GM21390 (cell line): ENCODE results near the gene TPM4.
"Not testable (repeated sequence)": the region's sequence is repeated elsewhere in the genome, so short reads cannot be mapped to it uniquely, and the experiment has no call there.

Experiments
- ATAC-seq: cut with Tn5 transposase; IDR thresholded peaks from one replicate; pipeline ENCODE4 v1.9.1; 2021; ENCODE audit not compliant: unreplicated experiment

TPM4 gene

GRCh38 chr19:16094360-16095070 lies 18.2 kb downstream of the TPM4 start:
- no peak for ATAC-seq

- ATAC-seq, result no peak
Observed at GRCh38 chr19:16095071-16095571, 18.8 kb downstream of the TPM4 start.

- no peak for ATAC-seq
Observed at GRCh38 chr19:16096280-16096855, 20.1 kb downstream of the TPM4 start.

GRCh38 chr19:16098416-16098768 lies 22.1 kb downstream of the TPM4 start:
- ATAC-seq, result no peak

- ATAC-seq, result no peak
Observed at GRCh38 chr19:16098821-16099220, 22.5 kb downstream of the TPM4 start.

GRCh38 chr19:16099314-16099965 lies 23.1 kb downstream of the TPM4 start:
- ATAC-seq, result not testable (repeated sequence)

- no peak for ATAC-seq
Observed at GRCh38 chr19:16100524-16100923, 24.2 kb downstream of the TPM4 start.

GRCh38 chr19:16104722-16105121 lies 28.4 kb downstream of the TPM4 start:
- ATAC-seq, result no peak

- ATAC-seq, result no peak
Observed at GRCh38 chr19:16106121-16106520, 29.8 kb downstream of the TPM4 start.

GRCh38 chr19:16111160-16111908 lies 35.0 kb downstream of the TPM4 start, which contains the start of gene RAB8A:
TSS of gene RAB8A (plus strand) at chr19:16111889. CDS start at chr19:16111902, 13 bp downstream.
- ATAC-seq, result peak; percentile 91

- no peak for ATAC-seq
Observed at GRCh38 chr19:16111909-16112752, 35.8 kb downstream of the TPM4 start.

GRCh38 chr19:16112778-16113177 lies 36.5 kb downstream of the TPM4 start:
- ATAC-seq, result no peak

- no peak for ATAC-seq
Observed at GRCh38 chr19:16113727-16114126, 37.4 kb downstream of the TPM4 start.

- ATAC-seq, result no peak
Observed at GRCh38 chr19:16115301-16116039, 39.2 kb downstream of the TPM4 start.

GRCh38 chr19:16116067-16116466 lies 39.8 kb downstream of the TPM4 start:
- no peak for ATAC-seq

GRCh38 chr19:16117594-16118033 lies 41.3 kb downstream of the TPM4 start:
- no peak for ATAC-seq

GRCh38 chr19:16118489-16119033 lies 42.3 kb downstream of the TPM4 start:
- ATAC-seq, result peak; percentile 79

GRCh38 chr19:16119075-16119857 lies 43.0 kb downstream of the TPM4 start:
- not testable (repeated sequence) for ATAC-seq

- no peak for ATAC-seq
Observed at GRCh38 chr19:16121141-16121540, 44.8 kb downstream of the TPM4 start.
